ENCODE measurements around the gene DLGAP1. TPM values are rescaled to one million over a fixed set of nuclear protein-coding genes. Genes with fewer than 3 reads are reported as not detected.

The DLGAP1 gene
- total and polyA plus RNA-seq, 3 donors from 2014 or later = 18.6 to 93.8 (median 69.1) TPM

- H3K27me3 ChIP-seq = no peaks in the 10 kb centered on the region
- TF ChIP-seq POLR2A (IDR thresholded peaks at IDR 0.05) = no peak
- no peak for TF ChIP-seq CTCF (IDR thresholded peaks at IDR 0.05)
- no peak for DNase-seq
- WGBS, 2 donors = 91 to 97% methylated on average over 3 of the region's 3 CpGs
- H3K27ac ChIP-seq = no peak overlapping the region
- intact Hi-C loops (cut with DNase I; ENCODE audit: low total_unique reads) = no loop called here
- H3K4me3 ChIP-seq = no peak overlapping the region
- no peaks in the 10 kb centered on the region for H3K36me3 ChIP-seq (ENCODE audit: low read depth, missing control alignments)
- no peaks in the 10 kb centered on the region for H3K9me3 ChIP-seq
- no peaks in the 10 kb centered on the region for H3K4me1 ChIP-seq
Observed at GRCh38 chr18:3471141-3471648, 983.9 kb downstream of the DLGAP1 start.

GRCh38 chr18:3468833-3469232 lies 986.3 kb downstream of the DLGAP1 start:
- Histone ChIP-seq H3K4me3 (no peak overlapping the region), H3K27ac (no peak overlapping the region), H3K4me1 (no peaks in the 10 kb centered on the region), H3K27me3 (no peaks in the 10 kb centered on the region), H3K9me3 (no peaks in the 10 kb centered on the region), H3K36me3 (ENCODE audit: low read depth, missing control alignments) (no peaks in the 10 kb centered on the region)
- no peak for DNase-seq
- TF ChIP-seq POLR2A (IDR thresholded peaks at IDR 0.05) (no peak), CTCF (IDR thresholded peaks at IDR 0.05) (no peak)
- WGBS, 2 donors = 77 to 80% methylated on average over 8 of the region's 8 CpGs
- intact Hi-C loops (cut with DNase I; ENCODE audit: low total_unique reads) = no loop called here

- no peak overlapping the region for H3K27ac ChIP-seq
- intact Hi-C loops (cut with DNase I; ENCODE audit: low total_unique reads) = no loop called here
- no peaks in the 10 kb centered on the region for H3K27me3 ChIP-seq
- no peaks in the 10 kb centered on the region for H3K36me3 ChIP-seq (ENCODE audit: low read depth, missing control alignments)
- H3K4me1 ChIP-seq = no peaks in the 10 kb centered on the region
- H3K9me3 ChIP-seq = no peaks in the 10 kb centered on the region
- no peak for TF ChIP-seq POLR2A (IDR thresholded peaks at IDR 0.05)
- TF ChIP-seq CTCF (IDR thresholded peaks at IDR 0.05) = no peak
- no peak for DNase-seq
- WGBS, 2 donors = 89 to 94% methylated on average over 9 of the region's 9 CpGs
- H3K4me3 ChIP-seq = no peak overlapping the region
Observed at GRCh38 chr18:3468066-3468705, 986.9 kb downstream of the DLGAP1 start.

GRCh38 chr18:3466872-3467271 lies 988.2 kb downstream of the DLGAP1 start:
- DNase-seq = no peak
- intact Hi-C loops (cut with DNase I; ENCODE audit: low total_unique reads) = no loop called here
- TF ChIP-seq POLR2A (IDR thresholded peaks at IDR 0.05) (no peak), CTCF (IDR thresholded peaks at IDR 0.05) (no peak)
- Histone ChIP-seq H3K36me3 (ENCODE audit: low read depth, missing control alignments) (no peaks in the 10 kb centered on the region), H3K27me3 (no peaks in the 10 kb centered on the region), H3K27ac (no peak overlapping the region), H3K4me1 (no peaks in the 10 kb centered on the region), H3K4me3 (no peak overlapping the region), H3K9me3 (no peaks in the 10 kb centered on the region)
- WGBS, 2 donors = 42 to 64% methylated on average over 2 of the region's 2 CpGs

- Histone ChIP-seq H3K27ac (no peak overlapping the region), H3K4me3 (no peak overlapping the region), H3K27me3 (no peaks in the 10 kb centered on the region), H3K4me1 (no peaks in the 10 kb centered on the region), H3K36me3 (ENCODE audit: low read depth, missing control alignments) (no peaks in the 10 kb centered on the region), H3K9me3 (no peaks in the 10 kb centered on the region)
- TF ChIP-seq POLR2A (IDR thresholded peaks at IDR 0.05) = no peak
- no peak for TF ChIP-seq CTCF (IDR thresholded peaks at IDR 0.05)
- no peak for DNase-seq
- intact Hi-C loops (cut with DNase I; ENCODE audit: low total_unique reads) = no loop called here
- WGBS, 2 donors = 71 to 82% methylated on average over 5 of the region's 5 CpGs
Observed at GRCh38 chr18:3466045-3466444, 989.1 kb downstream of the DLGAP1 start.

Measured in testis (tissue), 3 donors.